GM12891 (cell line): ENCODE data around the gene CTNND2.

ENCODE experiments used
- POLR2A ChIP-seq: IDR thresholded peaks from 2 replicates; pipeline ENCODE4 v1.6.1; 2011; ENCODE audit warnings: low read depth, low read length, control low read depth
- POLR2AphosphoS5 ChIP-seq: IDR thresholded peaks from 2 replicates; pipeline ENCODE4 v1.6.1; 2011; ENCODE audit warnings: low read depth, low read length, control low read depth
- SPI1 ChIP-seq: IDR thresholded peaks from 2 replicates; pipeline ENCODE4 v1.6.1; 2011; ENCODE audit warnings: low read depth, low read length, control low read depth
- TAF1 ChIP-seq: IDR thresholded peaks from 2 replicates; pipeline ENCODE4 v1.6.1; 2011; ENCODE audit warnings: low read depth, low read length, control low read depth

DNA sequence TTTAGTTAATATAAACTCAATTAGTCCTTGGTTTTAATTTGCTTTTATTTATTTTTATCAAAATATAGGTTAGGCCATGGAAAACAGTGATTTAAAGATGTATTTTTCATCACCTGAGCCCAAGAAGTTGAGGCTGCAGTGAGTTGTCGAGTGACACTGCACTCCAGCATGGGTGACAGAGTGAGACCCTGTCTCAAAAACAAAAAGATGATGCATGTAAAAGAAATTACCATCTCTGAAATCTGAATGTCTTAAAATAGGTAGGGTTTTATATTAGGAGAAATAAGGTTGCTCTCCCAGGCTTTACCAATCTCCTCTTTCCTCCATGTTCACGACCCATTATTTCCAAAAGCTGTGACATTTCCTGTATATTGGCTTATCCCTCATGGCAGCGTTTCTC, 980.9 kb downstream of the CTNND2 start:
- TF ChIP-seq POLR2AphosphoS5, result no peak
- no peak for TF ChIP-seq POLR2A
- no peak for TF ChIP-seq TAF1
- no peak for TF ChIP-seq SPI1
